Endothelial cell of umbilical vein (primary cell): ENCODE data around the gene TBC1D16. TPM values are rescaled to one million over a fixed set of nuclear protein-coding genes. Genes with fewer than 3 reads are reported as not detected.

Experiments
- BruUV-seq: library from RNA; stranded (reverse); fragments of 400-500 nt; replicated peaks from 2 replicates; lab custom pipeline; 2021; lab: Mats Ljungman, UMichigan
- CTCF ChIA-PET: fragments of 300-600, 350-600 bp; sonication (Branson Sonifier 250); formaldehyde crosslinking; loops from one replicate; lab custom pipeline; 2021; ENCODE audit warnings: antibody characterized with exemption, inconsistent platforms; lab: Charles Lee
- POLR2A ChIA-PET: fragments of 300-600, 350-600 bp; sonication (Branson Sonifier 250); formaldehyde crosslinking; loops from one replicate; lab custom pipeline; 2021; ENCODE audit warnings: antibody characterized with exemption, inconsistent platforms; lab: Charles Lee
- DNase-seq: peaks from one replicate; pipeline ENCODE4 v3.0.0-alpha.2; 2011; ENCODE audit warnings: low read depth, low spot score
- FAIRE-seq: peaks from 2 replicates; lab custom pipeline; 2011; peaks lifted over from hg19 to GRCh38; lab: Jason Lieb, UNC
- H2AFZ ChIP-seq: 2 replicates; pipeline ENCODE4 v1.6.0; 2012; ENCODE audit warnings: low read depth, low read length, control low read depth, inconsistent platforms
- H3K27ac ChIP-seq: 2 replicates; pipeline ENCODE4 v1.5.1; 2011; ENCODE audit warnings: low read depth, mild to moderate bottlenecking, control low read depth, low read length, moderate library complexity; ENCODE audit not compliant: insufficient read depth
- H3K27me3 ChIP-seq, 2 experiments: 2 replicates each; pipeline versions ENCODE4 v1.6.0 to v1.6.1; 2011; ENCODE audit warnings: low read length in 2 of 2, mixed read lengths in 1 of 2; ENCODE audit not compliant: control insufficient read depth in 2 of 2, insufficient read depth in 2 of 2
- H3K36me3 ChIP-seq, 2 experiments: 2 replicates in 1 of 2; 3 replicates in 1 of 2; pipeline ENCODE4 v1.5.1; 2011; ENCODE audit warnings: low read length in 2 of 2, mild to moderate bottlenecking in 1 of 2, moderate library complexity in 1 of 2; ENCODE audit not compliant: control insufficient read depth in 2 of 2, insufficient read depth in 2 of 2; ENCODE audit errors: extremely low read depth in 1 of 2
- H3K4me1 ChIP-seq: 3 replicates; pipeline ENCODE4 v1.5.1; 2011; ENCODE audit warnings: mild to moderate bottlenecking, low read length; ENCODE audit not compliant: control insufficient read depth, insufficient read depth; ENCODE audit errors: extremely low read depth
- H3K4me2 ChIP-seq: 2 replicates; pipeline ENCODE4 v1.6.1; 2011; ENCODE audit warnings: low read length, control low read depth, mixed read lengths; ENCODE audit not compliant: insufficient read depth
- H3K4me3 ChIP-seq, 3 experiments: fragments of 200-600 bp in 1 of 3; sonication (generic), shearing (Covaris generic) in 1 of 3; replicated peaks in 1 of 3; 2 replicates each; pipeline ENCODE4 v1.5.1; 2011 to 2016; ENCODE audit warnings: control low read depth in 3 of 3, low read length in 3 of 3, mild to moderate bottlenecking in 2 of 3, inconsistent platforms in 1 of 3, low read depth in 1 of 3, moderate library complexity in 1 of 3; ENCODE audit not compliant: insufficient read depth in 1 of 3
- H3K79me2 ChIP-seq: 2 replicates; pipeline ENCODE4 v1.6.0; 2012; ENCODE audit warnings: low read length, inconsistent platforms; ENCODE audit not compliant: control insufficient read depth, insufficient read depth
- H3K9ac ChIP-seq: replicated peaks from 2 replicates; pipeline ENCODE3; 2011; ENCODE audit warnings: low read length, control low read depth; ENCODE audit not compliant: insufficient read depth; ENCODE audit errors: extremely low read depth
- H3K9me1 ChIP-seq: replicated peaks from 3 replicates; pipeline ENCODE4 v1.6.0; 2011; ENCODE audit warnings: mild to moderate bottlenecking, low read length; ENCODE audit not compliant: control insufficient read depth, insufficient read depth; ENCODE audit errors: extremely low read depth
- H3K9me3 ChIP-seq: replicated peaks from 2 replicates; pipeline ENCODE4 v1.5.1; 2012; ENCODE audit warnings: low read length, inconsistent platforms; ENCODE audit not compliant: control insufficient read depth, insufficient read depth
- H4K20me1 ChIP-seq: replicated peaks from 2 replicates; pipeline ENCODE3; 2011; ENCODE audit warnings: mild to moderate bottlenecking, low read length; ENCODE audit not compliant: control insufficient read depth, insufficient read depth; ENCODE audit errors: extremely low read depth
- CTCF ChIP-seq, 2 donors: IDR thresholded peaks; 1 replicate in 1 of 2; 2 replicates in 1 of 2; pipeline ENCODE4 v1.5.1; 2011; ENCODE audit warnings: low read length in 2 of 2, mild to moderate bottlenecking in 2 of 2, moderate library complexity in 2 of 2, control low read depth in 1 of 2, inconsistent platforms in 1 of 2, low read depth in 1 of 2; ENCODE audit not compliant: insufficient read depth in 1 of 2; ENCODE audit errors: extremely low read depth in 1 of 2
- EZH2 ChIP-seq: IDR thresholded peaks from 2 replicates; pipeline ENCODE4 v1.6.1; 2012; ENCODE audit warnings: borderline replicate concordance, low read depth, mild to moderate bottlenecking, moderate library complexity, low read length, inconsistent platforms; ENCODE audit not compliant: severe bottlenecking
- FOS ChIP-seq: IDR thresholded peaks from 2 replicates; pipeline ENCODE4 v1.6.1; 2011; ENCODE audit warnings: mild to moderate bottlenecking, low read length, moderate library complexity, borderline replicate concordance; ENCODE audit not compliant: insufficient read depth
- GATA2 ChIP-seq: IDR thresholded peaks from 2 replicates; pipeline ENCODE4 v1.7.0; 2011; ENCODE audit warnings: low read depth, mild to moderate bottlenecking, moderate library complexity, mixed read lengths, low read length; ENCODE audit not compliant: insufficient read length, insufficient read depth
- JUN ChIP-seq: IDR thresholded peaks from 2 replicates; pipeline ENCODE4 v1.6.1; 2011; ENCODE audit warnings: borderline replicate concordance, low read depth; ENCODE audit not compliant: insufficient read length, insufficient read depth
- MAX ChIP-seq: IDR thresholded peaks from 2 replicates; pipeline ENCODE4 v1.6.1; 2011; ENCODE audit not compliant: insufficient read depth, insufficient read length
- MYC ChIP-seq: IDR thresholded peaks from one replicate; pipeline ENCODE4 v1.6.1; 2011; ENCODE audit warnings: mild to moderate bottlenecking, low read depth, low read length
- POLR2A ChIP-seq: IDR thresholded peaks from 2 replicates; pipeline ENCODE4 v1.6.1; 2012; ENCODE audit warnings: low read depth, mild to moderate bottlenecking, control low read depth, low read length
- POLR2AphosphoS5 ChIP-seq: IDR thresholded peaks from 2 replicates; pipeline ENCODE4 v1.6.1; 2012; ENCODE audit warnings: low read depth, mild to moderate bottlenecking, control low read depth, low read length, moderate library complexity; ENCODE audit not compliant: insufficient read depth
- dilution Hi-C: fragments of 300-500 bp; cut with MboI; formaldehyde crosslinking; loops from one replicate; pipeline ENCODE4 v1.15.0; 2019; ENCODE audit warnings: low sequenced_read_pairs; ENCODE audit not compliant: extremely low pct_ligation_motif_present
- intact Hi-C: fragments of 100-400 bp; cut with micrococcal nuclease; formaldehyde crosslinking; loops from one replicate; pipeline ENCODE4 v1.10.0; 2022
- polyA plus RNA-seq, 4 experiments: library from polyadenylated mRNA; depleted of rRNA in 3 of 4; stranded (reverse) in 3 of 4; unstranded in 1 of 4; fragments of >200 nt; gene quantifications; 2 replicates each; pipeline versions ENCODE4 v1.2.1 to v1.2.3, GENCODE V29; 2011 to 2012; ENCODE audit warnings: missing spikeins in 1 of 4
- total RNA-seq: library from RNA; stranded (reverse); gene quantifications from 2 replicates; pipeline ENCODE4 v1.2.3, GENCODE V29; 2021

Gene TBC1D16
- total and polyA plus RNA-seq, 2 donors (not counting 3 experiments of a cell fraction or from before 2014, with no cell fraction given): 12.9 to 48.6 TPM

DNA sequence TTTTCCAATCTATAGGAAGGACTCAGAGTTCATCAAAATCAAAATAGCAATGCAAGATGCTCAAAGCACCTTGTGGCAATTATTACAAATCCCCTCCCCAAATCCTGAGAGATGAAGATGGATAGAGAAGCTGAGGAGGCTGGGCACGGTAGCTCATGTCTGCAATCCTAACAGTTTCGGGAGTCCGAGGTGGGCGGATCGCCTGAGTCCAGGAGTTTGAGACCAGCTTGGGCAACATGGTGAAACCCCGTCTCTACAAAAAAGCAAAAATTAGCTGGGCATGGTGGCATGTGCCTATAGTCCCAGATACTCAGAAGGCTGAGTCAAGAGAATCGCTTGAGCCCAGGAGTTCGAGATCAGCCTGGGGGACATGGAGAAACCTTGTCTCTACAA lies 8.6 kb downstream of the TBC1D16 start:
- dilution Hi-C loops: no loop called here

More for the DNA sequence above, 8.6 kb downstream of the TBC1D16 start:
- peaks cover 10% of the 10 kb centered on the region for H3K4me1 ChIP-seq
- no peak overlapping the region for H2AFZ ChIP-seq
- no peaks in the 10 kb centered on the region for H3K36me3 ChIP-seq
- no peak overlapping the region for H3K27ac ChIP-seq
- FAIRE-seq: no peak
- peaks cover 38% of the 10 kb centered on the region for H3K79me2 ChIP-seq
- no peak overlapping the region for H3K9ac ChIP-seq
- DNase-seq: no peak
- H3K4me3 ChIP-seq: no peak overlapping the region
- H3K9me1 ChIP-seq: no peaks in the 10 kb centered on the region
- TF ChIP-seq GATA2 (no peak), FOS (no peak), MAX (no peak), EZH2 (no peak), POLR2AphosphoS5 (no peak), POLR2A (no peak), CTCF (IDR thresholded peaks at IDR 0.05; ENCODE audit: extremely low read depth in 1 of 2, insufficient read depth in 1 of 2, low read depth in 1 of 2, low read length in 2 of 2) (no peak), JUN (no peak), MYC (no peak)
- CTCF ChIA-PET: interaction anchor here (0.9 to 5.1 kb wide), 6 partner anchors 18 to 285 kb away, joined by 3 to 23 read pairs (median 3); no protein-coding TSS in a partner anchor
- H3K27me3 ChIP-seq: no peaks in the 10 kb centered on the region
- no peaks in the 10 kb centered on the region for H3K9me3 ChIP-seq
- no TSS peak for BruUV-seq
- intact Hi-C loops: no loop called here
- no peaks in the 10 kb centered on the region for H4K20me1 ChIP-seq
- H3K4me2 ChIP-seq: no peak overlapping the region
- POLR2A ChIA-PET: no interaction called here
